ENCODE data around the gene ASCL5.

Gene ASCL5

DNA sequence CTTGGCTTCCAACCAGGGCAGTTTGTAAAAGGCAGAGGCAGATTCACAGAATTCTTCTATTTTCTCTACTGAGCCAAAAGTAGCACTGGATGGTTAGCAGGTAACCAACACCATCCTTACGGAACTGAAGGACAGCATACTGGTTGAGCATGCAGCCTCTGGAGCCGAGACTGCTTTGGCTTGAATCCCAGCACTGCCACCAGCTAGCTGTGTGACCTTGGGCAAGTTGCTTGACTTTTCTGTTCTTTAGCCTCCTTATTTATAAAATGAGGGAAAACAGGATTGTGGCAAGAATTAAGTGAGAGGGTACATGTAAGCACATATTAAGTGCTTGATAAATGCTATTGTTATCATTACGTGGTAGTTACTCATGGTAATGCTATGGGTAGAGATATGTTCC is 34.2 kb downstream of the ASCL5 start:
- POLR2A ChIA-PET: no interaction called here

DNA sequence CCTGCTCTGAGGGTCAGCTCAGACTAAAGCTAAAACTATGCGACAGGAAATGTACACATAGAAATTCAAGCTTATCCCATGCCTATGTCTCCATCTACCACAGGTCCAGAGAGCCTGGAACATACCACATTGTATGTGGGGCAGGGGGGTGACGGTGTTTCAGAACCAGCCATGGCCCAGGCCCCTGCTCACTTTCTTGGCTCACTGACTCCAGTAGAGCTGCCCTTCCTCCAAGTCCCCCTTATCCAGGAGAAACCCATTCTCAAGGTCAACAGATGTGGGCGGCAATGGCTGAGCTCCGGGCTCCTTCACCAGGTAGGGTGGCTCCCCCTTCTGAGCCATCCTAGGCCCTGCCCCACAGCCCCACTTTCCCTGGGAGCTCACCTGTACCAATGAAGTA is 35.7 kb downstream of the ASCL5 start:
- TF ChIP-seq, protein P1, sequence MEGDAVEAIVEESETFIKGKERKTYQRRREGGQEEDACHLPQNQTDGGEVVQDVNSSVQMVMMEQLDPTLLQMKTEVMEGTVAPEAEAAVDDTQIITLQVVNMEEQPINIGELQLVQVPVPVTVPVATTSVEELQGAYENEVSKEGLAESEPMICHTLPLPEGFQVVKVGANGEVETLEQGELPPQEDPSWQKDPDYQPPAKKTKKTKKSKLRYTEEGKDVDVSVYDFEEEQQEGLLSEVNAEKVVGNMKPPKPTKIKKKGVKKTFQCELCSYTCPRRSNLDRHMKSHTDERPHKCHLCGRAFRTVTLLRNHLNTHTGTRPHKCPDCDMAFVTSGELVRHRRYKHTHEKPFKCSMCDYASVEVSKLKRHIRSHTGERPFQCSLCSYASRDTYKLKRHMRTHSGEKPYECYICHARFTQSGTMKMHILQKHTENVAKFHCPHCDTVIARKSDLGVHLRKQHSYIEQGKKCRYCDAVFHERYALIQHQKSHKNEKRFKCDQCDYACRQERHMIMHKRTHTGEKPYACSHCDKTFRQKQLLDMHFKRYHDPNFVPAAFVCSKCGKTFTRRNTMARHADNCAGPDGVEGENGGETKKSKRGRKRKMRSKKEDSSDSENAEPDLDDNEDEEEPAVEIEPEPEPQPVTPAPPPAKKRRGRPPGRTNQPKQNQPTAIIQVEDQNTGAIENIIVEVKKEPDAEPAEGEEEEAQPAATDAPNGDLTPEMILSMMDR (IDR thresholded peaks at IDR 0.05; ENCODE audit: insufficient read depth, low read length, missing control alignments): no peak
- no peak overlapping the region for H3K4me3 ChIP-seq (ENCODE audit: low read depth, low read length)
- ChIA-PET POLR2A (no interaction called here), CTCF (interaction anchor here (0.9 to 3.8 kb wide), 8 partner anchors 10 to 201 kb away, joined by 3 to 18 read pairs (median 4); partner anchors contain the start of gene ASCL5)
- DNase-seq (ENCODE audit: low read depth, low spot score): no peak

More for the DNA sequence above, 34.2 kb downstream of the ASCL5 start:
- CTCF ChIA-PET: no interaction called here
- TF ChIP-seq, protein P1 (IDR thresholded peaks at IDR 0.05; ENCODE audit: insufficient read depth, low read length, missing control alignments): no peak
- H3K4me3 ChIP-seq (ENCODE audit: low read depth, low read length): no peak overlapping the region
- no peak for DNase-seq (ENCODE audit: low read depth, low spot score)

DNA sequence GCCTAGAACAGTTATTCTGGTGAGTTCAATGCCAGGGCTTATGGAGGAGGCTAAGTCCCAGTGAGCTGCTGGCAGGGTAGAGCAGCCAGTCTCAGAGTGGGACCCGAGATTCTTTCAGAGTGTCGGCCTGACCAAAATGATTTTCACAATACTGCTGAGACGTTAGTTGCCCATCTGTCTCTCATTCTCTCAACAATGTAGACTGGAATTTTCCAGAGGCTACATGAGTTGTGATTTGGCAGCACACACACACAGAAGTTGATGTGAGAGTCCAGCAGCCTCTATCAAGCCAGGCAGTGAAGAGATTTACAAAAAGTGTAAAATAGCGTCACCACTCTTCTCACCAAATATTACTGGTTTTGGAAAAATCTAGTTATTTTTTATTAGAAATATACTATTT is 36.4 kb downstream of the ASCL5 start:
- no peak for DNase-seq (ENCODE audit: low read depth, low spot score)
- TF ChIP-seq, protein P1 (IDR thresholded peaks at IDR 0.05; ENCODE audit: insufficient read depth, low read length, missing control alignments): no peak
- CTCF ChIA-PET: interaction anchor here (1.0 to 3.8 kb wide), 7 partner anchors 10 to 272 kb away, joined by 3 to 18 read pairs (median 4); partner anchors contain the start of gene ASCL5
- POLR2A ChIA-PET: no interaction called here
- no peak overlapping the region for H3K4me3 ChIP-seq (ENCODE audit: low read depth, low read length)

DNA sequence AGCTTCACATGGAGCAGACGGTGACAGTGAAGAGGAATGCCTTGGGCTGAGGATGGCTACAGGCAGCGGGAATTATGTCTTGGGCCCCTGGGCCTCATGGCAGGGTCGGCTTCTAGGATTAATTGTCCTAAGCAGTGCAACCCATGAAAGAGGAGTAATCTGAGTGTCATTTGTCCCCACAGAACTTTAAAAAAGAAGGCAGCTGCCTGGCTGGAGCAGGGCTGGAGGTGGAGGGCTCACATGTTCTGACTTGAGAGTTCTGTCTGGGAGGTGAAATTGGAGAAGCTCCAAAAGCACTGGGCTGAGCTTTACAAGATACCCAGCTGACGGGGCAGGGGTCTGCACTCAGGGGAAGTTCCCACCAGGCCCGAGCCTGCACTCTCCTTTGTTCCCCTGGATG is 37.4 kb downstream of the ASCL5 start:
- ChIA-PET POLR2A (no interaction called here), CTCF (interaction anchor here (1.2 to 3.8 kb wide), 2 partner anchors 25 to 272 kb away, joined by 3 to 18 read pairs; no protein-coding TSS in a partner anchor)
- TF ChIP-seq, protein P1 (IDR thresholded peaks at IDR 0.05; ENCODE audit: insufficient read depth, low read length, missing control alignments): no peak
- H3K4me3 ChIP-seq (ENCODE audit: low read depth, low read length): no peak overlapping the region
- DNase-seq (ENCODE audit: low read depth, low spot score): no peak

DNA sequence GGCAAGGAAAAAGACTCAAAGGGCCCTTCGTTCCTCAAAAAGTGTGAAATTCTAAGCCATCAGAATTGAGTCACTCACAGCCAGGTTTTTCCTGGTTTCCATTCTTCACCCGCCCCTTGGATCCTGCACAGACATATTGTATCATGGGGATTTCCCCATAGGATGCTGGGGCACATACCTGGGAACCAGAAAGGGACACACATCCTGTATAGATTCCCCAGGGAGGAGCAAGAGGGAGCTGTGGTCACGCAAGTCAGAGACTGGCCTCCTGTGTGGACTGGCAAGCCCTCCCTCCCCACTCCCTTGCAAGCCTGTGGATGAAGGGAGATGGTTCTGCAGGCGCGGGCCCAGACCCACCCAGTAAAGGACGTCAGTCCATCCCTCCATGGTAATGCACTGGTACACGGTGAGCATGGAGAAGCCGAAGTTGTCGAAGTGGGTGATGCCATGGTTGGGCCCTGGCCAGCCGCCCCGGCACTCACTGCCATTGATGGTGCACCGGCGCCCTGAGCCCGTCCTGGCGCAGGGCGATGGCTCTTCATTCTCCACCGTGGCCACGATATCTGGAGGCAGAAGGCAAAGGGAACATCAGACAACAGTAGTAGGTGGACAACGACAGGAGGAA is 38.0 kb downstream of the ASCL5 start:
- DNase-seq (ENCODE audit: low read depth, low spot score): no peak
- ChIA-PET POLR2A (no interaction called here), CTCF (interaction anchor here (0.8 to 3.8 kb wide), 3 partner anchors 25 to 273 kb away, joined by 3 to 18 read pairs (median 3); no protein-coding TSS in a partner anchor)
- no peak overlapping the region for H3K4me3 ChIP-seq (ENCODE audit: low read depth, low read length)
- TF ChIP-seq, protein P1 (IDR thresholded peaks at IDR 0.05; ENCODE audit: insufficient read depth, low read length, missing control alignments): no peak

DNA sequence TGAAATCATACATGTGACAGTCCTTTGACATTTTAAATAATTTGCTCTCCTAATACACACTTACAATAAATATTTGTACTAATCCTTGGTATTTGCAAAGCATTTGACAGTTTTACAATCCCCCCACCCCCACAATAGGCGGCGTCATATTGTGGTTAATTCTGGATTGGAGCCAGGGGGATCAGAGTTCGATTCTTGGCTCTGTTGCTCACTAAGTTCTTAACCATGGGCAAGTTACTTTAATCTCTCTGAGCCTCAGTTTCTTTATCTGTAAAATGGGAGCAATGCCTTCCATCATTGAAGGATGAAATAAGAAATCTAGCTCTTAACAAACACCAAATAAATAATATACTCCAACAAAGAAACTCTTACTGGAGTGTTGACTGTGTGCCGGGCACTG is 38.6 kb downstream of the ASCL5 start:
- DNase-seq (ENCODE audit: low read depth, low spot score): no peak
- H3K4me3 ChIP-seq (ENCODE audit: low read depth, low read length): no peak overlapping the region
- TF ChIP-seq, protein P1 (IDR thresholded peaks at IDR 0.05; ENCODE audit: insufficient read depth, low read length, missing control alignments): no peak
- ChIA-PET POLR2A (no interaction called here), CTCF (interaction anchor here (0.8 to 3.8 kb wide), 2 partner anchors 26 to 115 kb away, joined by 3 to 18 read pairs; no protein-coding TSS in a partner anchor)

Data from AG04449 (cell line).